Endometrium (tissue), 2 donors: ENCODE measurements around the gene TMEM253.

Experiments
- FAIRE-seq: peaks from 2 replicates; lab custom pipeline; 2012; peaks lifted over from hg19 to GRCh38; lab: Jason Lieb, UNC
- donor health status: control.
- donor health status: control.

Gene TMEM253

GRCh38 chr14:21105095-21105494 lies 4.2 kb downstream of the TMEM253 start:
- no peak for FAIRE-seq

DNA sequence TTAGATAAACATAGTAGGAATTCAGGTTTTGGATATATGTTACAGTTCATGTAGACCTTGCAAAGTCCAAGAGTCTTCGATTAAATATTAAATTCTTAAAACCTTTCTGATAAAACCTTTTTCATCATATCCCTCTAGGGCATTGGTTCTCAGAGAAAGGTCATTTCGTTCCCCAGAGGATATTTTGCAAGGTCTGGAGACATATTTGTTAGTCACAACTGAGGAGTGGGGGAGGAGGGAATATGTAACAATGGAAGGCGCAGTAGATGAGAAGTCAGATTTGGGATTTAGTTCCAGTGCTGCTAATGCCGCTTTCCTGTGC lies 5.3 kb downstream of the TMEM253 start:
- FAIRE-seq = no peak

- FAIRE-seq = no peak
Observed at GRCh38 chr14:21106498-21107282, 5.8 kb downstream of the TMEM253 start.

DNA sequence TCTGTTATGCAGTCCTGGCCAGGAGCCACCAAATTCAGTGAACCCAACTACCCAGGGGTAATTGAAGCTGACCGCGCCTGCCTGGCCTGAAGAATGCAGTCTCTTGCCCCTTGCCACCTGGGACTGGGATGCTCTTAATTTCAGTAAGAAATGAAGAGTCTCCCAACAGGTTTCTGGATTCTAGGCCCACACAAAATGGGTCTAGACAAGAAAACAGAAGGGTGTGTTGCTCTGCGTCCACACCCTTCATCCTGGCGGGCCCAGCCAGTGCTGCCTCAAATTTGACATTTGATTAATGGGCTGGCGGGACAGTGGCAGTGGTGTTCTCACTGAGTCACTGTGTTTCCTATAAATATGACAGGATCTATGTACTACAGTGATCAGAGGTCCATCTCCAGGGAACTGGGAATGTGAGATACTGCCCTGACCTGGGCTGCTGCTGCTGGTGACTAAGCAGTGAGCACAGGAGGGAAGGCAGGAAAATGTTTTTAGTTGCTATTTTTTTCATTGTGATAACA lies 6.5 kb downstream of the TMEM253 start:
- no peak for FAIRE-seq

- no peak for FAIRE-seq
Observed at GRCh38 chr14:21108791-21109190, 7.9 kb downstream of the TMEM253 start.

DNA sequence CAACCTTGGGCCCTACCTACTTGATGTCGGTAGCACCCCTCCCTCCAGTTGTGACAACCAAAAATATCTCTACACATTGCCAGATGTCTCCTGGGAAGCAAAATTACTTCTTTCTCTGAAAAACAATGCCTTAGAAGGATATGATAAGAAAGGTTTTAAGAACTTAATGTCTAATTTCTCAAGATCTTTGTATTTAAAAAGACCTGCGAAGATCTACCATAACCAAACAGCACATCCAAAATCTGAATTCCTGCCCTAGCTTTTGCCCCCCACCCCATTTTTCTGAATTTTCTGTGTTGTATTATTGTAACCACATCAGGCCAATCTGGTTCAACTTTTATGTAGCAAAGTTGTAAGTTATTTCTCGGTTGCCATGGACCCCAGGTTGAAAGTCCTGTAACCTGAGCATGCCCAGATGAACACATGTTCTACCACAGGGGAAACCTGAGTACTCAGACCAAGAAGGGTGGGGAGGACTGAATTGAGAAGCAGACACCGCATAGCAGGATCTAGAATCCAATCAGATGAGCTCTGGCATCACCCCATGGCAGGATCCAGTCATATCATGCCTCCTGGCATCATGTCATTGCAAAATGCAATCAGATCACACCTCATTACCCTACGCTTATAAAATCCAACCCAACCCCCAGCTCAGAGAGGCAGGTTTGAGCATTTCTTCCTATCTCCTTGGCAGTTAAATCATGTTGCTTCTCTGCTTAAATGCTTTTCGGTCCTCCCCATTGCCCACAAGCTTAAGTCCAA lies 8.7 kb downstream of the TMEM253 start:
- no peak for FAIRE-seq

DNA sequence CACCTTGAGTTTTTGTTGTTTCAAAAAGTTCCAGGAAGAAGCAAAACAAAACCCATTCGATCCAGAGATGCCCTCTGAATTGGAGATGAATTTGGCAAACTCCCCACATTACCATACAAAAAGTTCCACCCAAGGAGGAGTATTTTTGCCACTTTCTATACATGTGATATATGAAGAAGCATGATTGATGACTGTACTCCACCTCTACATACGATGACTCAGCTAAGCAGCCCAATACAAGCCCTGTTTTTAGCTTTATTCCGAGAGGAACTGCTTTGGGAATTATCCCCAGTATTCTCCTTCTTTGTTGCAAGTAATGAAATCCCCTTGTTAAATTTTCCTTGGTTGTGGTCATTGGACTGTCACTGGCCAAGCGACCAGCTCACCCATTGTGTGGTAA lies 11.4 kb downstream of the TMEM253 start:
- FAIRE-seq = no peak

GRCh38 chr14:21113369-21113768 lies 12.5 kb downstream of the TMEM253 start:
- FAIRE-seq = no peak

- FAIRE-seq = no peak
Observed at GRCh38 chr14:21118933-21119332, 18.1 kb downstream of the TMEM253 start.

- FAIRE-seq = no peak
Observed at GRCh38 chr14:21120686-21121085, 19.8 kb downstream of the TMEM253 start.

- FAIRE-seq = no peak
Observed at GRCh38 chr14:21121122-21121521, 20.3 kb downstream of the TMEM253 start.

DNA sequence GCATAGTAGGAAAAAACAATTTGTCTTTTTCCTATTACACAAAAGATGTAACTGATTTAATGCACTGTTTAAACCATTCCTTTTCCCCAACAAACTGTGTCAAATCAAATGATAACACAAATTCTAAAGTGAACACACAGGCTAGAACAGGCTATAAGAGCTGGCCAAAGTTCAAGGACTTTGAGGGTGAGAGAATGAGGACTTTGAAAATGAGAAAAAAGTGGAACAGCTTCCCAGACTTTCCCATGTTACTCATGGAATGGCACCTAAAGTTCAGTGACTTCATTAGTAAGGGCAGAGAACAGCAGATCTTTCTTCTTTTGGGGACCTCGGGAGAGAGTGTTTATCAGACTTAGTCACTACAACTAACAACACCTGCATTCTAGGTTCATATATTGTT lies 22.6 kb downstream of the TMEM253 start:
- no peak for FAIRE-seq

- no peak for FAIRE-seq
Observed at GRCh38 chr14:21133901-21134300, 33.0 kb downstream of the TMEM253 start.

- no peak for FAIRE-seq
Observed at GRCh38 chr14:21136024-21136423, 35.2 kb downstream of the TMEM253 start.

- FAIRE-seq = no peak
Observed at GRCh38 chr14:21142357-21142756, 41.5 kb downstream of the TMEM253 start.

DNA sequence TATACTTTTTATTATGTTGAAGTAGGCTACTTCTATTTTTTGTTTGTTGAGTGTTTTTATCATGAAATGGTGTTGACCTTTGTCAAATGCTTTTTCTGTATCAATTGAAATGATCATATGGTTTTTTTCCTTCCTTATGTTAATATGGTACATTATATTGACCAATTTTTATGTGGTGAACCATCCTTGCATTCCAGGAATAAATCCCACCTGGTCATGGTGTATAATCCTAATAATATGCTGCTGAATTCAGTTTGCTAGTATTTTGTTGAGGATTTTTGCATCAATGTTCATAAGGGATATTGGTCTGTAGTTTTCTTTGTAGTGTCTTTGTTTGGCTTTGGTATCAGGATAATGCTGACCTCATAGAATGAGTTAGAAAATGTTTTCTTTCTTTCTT lies 44.6 kb downstream of the TMEM253 start:
- no peak for FAIRE-seq

- no peak for FAIRE-seq
Observed at GRCh38 chr14:21149641-21150367, 48.9 kb downstream of the TMEM253 start.
